Measurements from ENCODE around the gene DQX1.

Gene DQX1

GRCh38 chr2:74507926-74508520 lies 18.0 kb downstream of the DQX1 start:
- DNase-seq, result peak; percentile 17 to 57

GRCh38 chr2:74507145-74507925 lies 18.7 kb downstream of the DQX1 start, which contains the start of gene PCGF1:
Gene PCGF1 (minus strand): TSS chr2:74507695. CDS start chr2:74507668, 27 bp downstream.
- DNase-seq, result peak; percentile 98 to 99

- no peak for DNase-seq
Observed at GRCh38 chr2:74505448-74506246, 20.4 kb downstream of the DQX1 start.

GRCh38 chr2:74504591-74504990 lies 21.4 kb downstream of the DQX1 start:
- DNase-seq, result no peak

GRCh38 chr2:74503506-74504475 lies 22.2 kb downstream of the DQX1 start:
- no peak for DNase-seq

GRCh38 chr2:74502720-74503505 lies 23.1 kb downstream of the DQX1 start:
- peak in 1 of 2 experiments; percentile 45 for DNase-seq

GRCh38 chr2:74502147-74502719 lies 23.8 kb downstream of the DQX1 start:
- peak in 1 of 2 experiments; percentile 20 for DNase-seq

GRCh38 chr2:74501335-74502071 lies 24.5 kb downstream of the DQX1 start:
- no peak for DNase-seq

- DNase-seq, result no peak
Observed at GRCh38 chr2:74500578-74500946, 25.5 kb downstream of the DQX1 start.

GRCh38 chr2:74499940-74500577 lies 26.0 kb downstream of the DQX1 start:
- no peak for DNase-seq

- DNase-seq, result peak in 1 of 2 experiments; percentile 48
Observed at GRCh38 chr2:74499267-74499939, 26.6 kb downstream of the DQX1 start, which contains the start of gene LBX2. Gene LBX2 (minus strand): TSS chr2:74499603. CDS start chr2:74499537, 66 bp downstream.

- DNase-seq, result peak in 1 of 2 experiments; percentile 45
Observed at GRCh38 chr2:74498500-74499266, 27.3 kb downstream of the DQX1 start.

GRCh38 chr2:74497777-74498499 lies 28.1 kb downstream of the DQX1 start:
- DNase-seq, result peak in 1 of 2 experiments; percentile 60

- no peak for DNase-seq
Observed at GRCh38 chr2:74496997-74497776, 28.8 kb downstream of the DQX1 start.

- DNase-seq, result no peak
Observed at GRCh38 chr2:74495440-74495839, 30.6 kb downstream of the DQX1 start.

- DNase-seq, result no peak
Observed at GRCh38 chr2:74493546-74493945, 32.5 kb downstream of the DQX1 start.

Measured in NCI-H526 (cell line).